HepG2 (cell line): Measurements from ENCODE around the gene EGR1. TPM values are rescaled to one million over a fixed set of nuclear protein-coding genes. Genes with fewer than 3 reads are reported as not detected.

Experiments
- BRD4 ChIP-seq: sonication (generic); formaldehyde crosslinking; IDR thresholded peaks from 2 replicates; pipeline ENCODE4 v1.4.0; 2020; ENCODE audit warnings: missing genetic modification reagents
- CHD2 ChIP-seq: IDR thresholded peaks from 2 replicates; pipeline ENCODE4 v1.6.1; 2011; ENCODE audit warnings: low read depth, low read length, improper control_type of control experiment
- DR1 ChIP-seq: sonication (generic); formaldehyde crosslinking; IDR thresholded peaks from 2 replicates; pipeline ENCODE4 v1.8.0; 2021; ENCODE audit warnings: mild to moderate bottlenecking, missing genetic modification reagents, inconsistent platforms
- GRHL1 ChIP-seq: sonication (generic); formaldehyde crosslinking; conservative IDR thresholded peaks from 2 replicates; pipeline ENCODE4 v1.8.0; 2022; ENCODE audit warnings: missing genetic modification reagents
- HMGXB3 ChIP-seq: sonication (generic); formaldehyde crosslinking; IDR thresholded peaks from 2 replicates; pipeline ENCODE4 v1.4.0; 2020; ENCODE audit warnings: missing genetic modification reagents, borderline replicate concordance
- HOXA3 ChIP-seq: sonication (generic); formaldehyde crosslinking; IDR thresholded peaks from 2 replicates; pipeline ENCODE4 v1.5.0; 2020; ENCODE audit warnings: missing genetic modification reagents
- ISX ChIP-seq: sonication (generic); formaldehyde crosslinking; conservative IDR thresholded peaks from 2 replicates; pipeline ENCODE4 v1.5.0; 2020; ENCODE audit warnings: missing genetic modification reagents
- KDM5B ChIP-seq: sonication (generic); formaldehyde crosslinking; IDR thresholded peaks from 2 replicates; pipeline ENCODE4 v1.4.0; 2020; ENCODE audit warnings: missing genetic modification reagents, mild to moderate bottlenecking, borderline replicate concordance
- MEF2D ChIP-seq: sonication (generic); formaldehyde crosslinking; IDR thresholded peaks from 2 replicates; pipeline ENCODE4 v1.5.1; 2020; ENCODE audit warnings: mild to moderate bottlenecking, missing genetic modification reagents
- NR2F6 ChIP-seq, 2 experiments: IDR thresholded peaks; 2 replicates each; pipeline ENCODE4 v1.6.1; 2016; ENCODE audit warnings: antibody characterized with exemption in 1 of 2, mild to moderate bottlenecking in 1 of 2
- POLR2A ChIP-seq, 2 experiments: IDR thresholded peaks; 2 replicates each; pipeline ENCODE4 v1.6.1; 2011; ENCODE audit warnings: low read depth in 2 of 2, low read length in 2 of 2, mild to moderate bottlenecking in 1 of 2, moderate library complexity in 1 of 2; ENCODE audit not compliant: insufficient read depth in 1 of 2
- PRPF4 ChIP-seq: fragments of 200-400 bp; formaldehyde crosslinking; IDR thresholded peaks from 2 replicates; pipeline ENCODE4 v1.6.1; 2016; ENCODE audit warnings: low read length, low read depth; ENCODE audit not compliant: poor library complexity, severe bottlenecking
- SALL1 ChIP-seq: sonication (generic); formaldehyde crosslinking; IDR thresholded peaks from 2 replicates; pipeline ENCODE4 v1.8.0; 2022; ENCODE audit warnings: mild to moderate bottlenecking, missing genetic modification reagents
- SKI ChIP-seq: fragments of 450-650 bp; IDR thresholded peaks from one replicate; pipeline ENCODE4 v1.6.1; 2018; ENCODE audit warnings: mild to moderate bottlenecking; ENCODE audit not compliant: partially characterized antibody
- SP5 ChIP-seq: IDR thresholded peaks from 2 replicates; pipeline ENCODE4 v1.6.1; 2016; ENCODE audit warnings: low read depth, borderline replicate concordance
- ZBTB20 ChIP-seq: sonication (generic); formaldehyde crosslinking; IDR thresholded peaks from 2 replicates; pipeline ENCODE4 v1.8.1; 2023; ENCODE audit warnings: missing genetic modification reagents, low read depth, mild to moderate bottlenecking, borderline replicate concordance
- ZBTB7A ChIP-seq: sonication (generic); formaldehyde crosslinking; IDR thresholded peaks from 2 replicates; pipeline ENCODE4 v1.8.0; 2022; ENCODE audit warnings: mild to moderate bottlenecking, missing genetic modification reagents
- ZNF362 ChIP-seq: sonication (generic); formaldehyde crosslinking; IDR thresholded peaks from 2 replicates; pipeline ENCODE4 v1.4.0; 2020; ENCODE audit warnings: missing genetic modification reagents, mild to moderate bottlenecking, borderline replicate concordance
- ZNF446 ChIP-seq: sonication (generic); formaldehyde crosslinking; IDR thresholded peaks from 2 replicates; pipeline ENCODE4 v1.5.0; 2020; ENCODE audit warnings: mild to moderate bottlenecking, missing genetic modification reagents
- polyA plus RNA-seq, 8 experiments: library from polyadenylated mRNA; depleted of rRNA in 3 of 8; stranded (reverse) in 7 of 8; unstranded in 1 of 8; fragments of >200 nt; fragmentation: Illumina TruSeq in 4 of 8; extraction: Trizol in 4 of 8; gene quantifications; 2 replicates each; pipeline versions ENCODE4 v1.2.1 to v1.2.3, GENCODE V29; 2011 to 2016; ENCODE audit warnings: low read depth in 4 of 8, missing spikeins in 1 of 8, mixed read lengths in 1 of 8; ENCODE audit not compliant: insufficient read depth in 1 of 8
- total RNA-seq, 5 experiments: library from RNA; depleted of rRNA; stranded (reverse); fragments of >200 nt; fragmentation: Illumina TruSeq; extraction: Trizol; gene quantifications; 2 replicates each; pipeline ENCODE4 v1.2.3, GENCODE V29; 2016; ENCODE audit warnings: low read depth in 1 of 5
- TF ChIP-seq, protein P1 (sequence below): sonication (generic); formaldehyde crosslinking; IDR thresholded peaks from 2 replicates; pipeline ENCODE4 v1.5.0; 2020; ENCODE audit warnings: mild to moderate bottlenecking, missing genetic modification reagents

The EGR1 gene
- total and polyA plus RNA-seq, 2 of the 13 experiments (the other 11 are each of a cell fraction or from before 2014, with no cell fraction given): 4.1 to 4.5 TPM

- no peak for TF ChIP-seq DR1 (CRISPR knock-in tag)
- TF ChIP-seq POLR2A (IDR thresholded peaks at IDR 0.05; ENCODE audit: insufficient read depth in 1 of 2, low read depth in 2 of 2, low read length in 2 of 2): peak in 1 of 2 experiments; percentile 85; a peak in 1 of 4 replicates
- TF ChIP-seq HMGXB3: no peak
- TF ChIP-seq ISX (CRISPR knock-in tag): no peak
- TF ChIP-seq SKI: peak; percentile 53
- TF ChIP-seq NR2F6 (IDR thresholded peaks at IDR 0.05): no peak
- TF ChIP-seq NR2F6 (CRISPR knock-in tag; IDR thresholded peaks at IDR 0.05): peak; percentile 28; the same call in 1 of the 2 replicates
- no peak for TF ChIP-seq BRD4 (CRISPR knock-in tag)
- no peak for TF ChIP-seq ZNF446 (CRISPR knock-in tag)
- TF ChIP-seq CHD2: peak; percentile 77
- TF ChIP-seq SALL1 (CRISPR knock-in tag): peak; percentile 8; the same call in 1 of the 2 replicates
- TF ChIP-seq PRPF4: no peak
- 0 out of 2 replicates have a peak, but pooled peaks have one; percentile 37 for TF ChIP-seq MEF2D
- TF ChIP-seq, protein P1, sequence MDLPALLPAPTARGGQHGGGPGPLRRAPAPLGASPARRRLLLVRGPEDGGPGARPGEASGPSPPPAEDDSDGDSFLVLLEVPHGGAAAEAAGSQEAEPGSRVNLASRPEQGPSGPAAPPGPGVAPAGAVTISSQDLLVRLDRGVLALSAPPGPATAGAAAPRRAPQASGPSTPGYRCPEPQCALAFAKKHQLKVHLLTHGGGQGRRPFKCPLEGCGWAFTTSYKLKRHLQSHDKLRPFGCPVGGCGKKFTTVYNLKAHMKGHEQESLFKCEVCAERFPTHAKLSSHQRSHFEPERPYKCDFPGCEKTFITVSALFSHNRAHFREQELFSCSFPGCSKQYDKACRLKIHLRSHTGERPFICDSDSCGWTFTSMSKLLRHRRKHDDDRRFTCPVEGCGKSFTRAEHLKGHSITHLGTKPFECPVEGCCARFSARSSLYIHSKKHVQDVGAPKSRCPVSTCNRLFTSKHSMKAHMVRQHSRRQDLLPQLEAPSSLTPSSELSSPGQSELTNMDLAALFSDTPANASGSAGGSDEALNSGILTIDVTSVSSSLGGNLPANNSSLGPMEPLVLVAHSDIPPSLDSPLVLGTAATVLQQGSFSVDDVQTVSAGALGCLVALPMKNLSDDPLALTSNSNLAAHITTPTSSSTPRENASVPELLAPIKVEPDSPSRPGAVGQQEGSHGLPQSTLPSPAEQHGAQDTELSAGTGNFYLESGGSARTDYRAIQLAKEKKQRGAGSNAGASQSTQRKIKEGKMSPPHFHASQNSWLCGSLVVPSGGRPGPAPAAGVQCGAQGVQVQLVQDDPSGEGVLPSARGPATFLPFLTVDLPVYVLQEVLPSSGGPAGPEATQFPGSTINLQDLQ (CRISPR knock-in tag): no peak
- TF ChIP-seq GRHL1 (CRISPR knock-in tag): no peak
- no peak for TF ChIP-seq ZNF362 (CRISPR knock-in tag)
- TF ChIP-seq KDM5B: no peak
- no peak for TF ChIP-seq HOXA3 (CRISPR knock-in tag)
- no peak for TF ChIP-seq ZBTB20 (CRISPR knock-in tag)
- TF ChIP-seq SP5 (CRISPR knock-in tag): no peak
- no peak for TF ChIP-seq ZBTB7A (CRISPR knock-in tag)
These were observed 4.5 kb downstream of the EGR1 start (continued) for GRCh38 chr5:138469540-138470321.
